ENCODE data around the gene MYO16.

MYO16 gene

DNA sequence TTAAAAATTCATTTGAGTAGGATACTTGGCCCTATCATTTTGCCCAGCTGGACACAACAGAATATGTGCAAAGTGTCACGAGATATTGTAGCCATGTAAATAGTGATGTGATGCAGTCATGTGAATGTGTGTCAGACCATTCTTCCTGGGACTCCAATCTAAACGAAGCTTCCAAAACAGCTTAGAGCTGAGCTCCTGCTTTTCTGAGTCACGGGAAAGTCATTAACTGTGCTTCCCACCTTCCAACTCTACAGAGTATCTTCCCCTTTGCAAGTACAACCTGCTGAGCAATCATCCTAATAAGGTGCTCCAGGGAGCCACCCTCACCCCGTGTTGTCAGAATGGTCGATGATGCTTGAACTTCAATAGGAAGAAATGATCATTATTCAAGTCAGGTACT is 294.7 kb downstream of the MYO16 start:
- H3K4me3 ChIP-seq (ENCODE audit: low read depth, low read length) = no peak overlapping the region
- no peak overlapping the region for H3K27ac ChIP-seq (ENCODE audit: extremely low read depth, low read depth, low read length)
- TF ChIP-seq, protein P1, sequence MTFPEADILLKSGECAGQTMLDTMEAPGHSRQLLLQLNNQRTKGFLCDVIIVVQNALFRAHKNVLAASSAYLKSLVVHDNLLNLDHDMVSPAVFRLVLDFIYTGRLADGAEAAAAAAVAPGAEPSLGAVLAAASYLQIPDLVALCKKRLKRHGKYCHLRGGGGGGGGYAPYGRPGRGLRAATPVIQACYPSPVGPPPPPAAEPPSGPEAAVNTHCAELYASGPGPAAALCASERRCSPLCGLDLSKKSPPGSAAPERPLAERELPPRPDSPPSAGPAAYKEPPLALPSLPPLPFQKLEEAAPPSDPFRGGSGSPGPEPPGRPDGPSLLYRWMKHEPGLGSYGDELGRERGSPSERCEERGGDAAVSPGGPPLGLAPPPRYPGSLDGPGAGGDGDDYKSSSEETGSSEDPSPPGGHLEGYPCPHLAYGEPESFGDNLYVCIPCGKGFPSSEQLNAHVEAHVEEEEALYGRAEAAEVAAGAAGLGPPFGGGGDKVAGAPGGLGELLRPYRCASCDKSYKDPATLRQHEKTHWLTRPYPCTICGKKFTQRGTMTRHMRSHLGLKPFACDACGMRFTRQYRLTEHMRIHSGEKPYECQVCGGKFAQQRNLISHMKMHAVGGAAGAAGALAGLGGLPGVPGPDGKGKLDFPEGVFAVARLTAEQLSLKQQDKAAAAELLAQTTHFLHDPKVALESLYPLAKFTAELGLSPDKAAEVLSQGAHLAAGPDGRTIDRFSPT (tag by site-specific recombination; IDR thresholded peaks at IDR 0.05) = peak; percentile 23; the same call in 1 of the 2 replicates
- no peak for TF ChIP-seq ZNF561 (tag by site-specific recombination; IDR thresholded peaks at IDR 0.05; ENCODE audit: borderline replicate concordance)
- H3K36me3 ChIP-seq (ENCODE audit: control insufficient read depth in 2 of 2, insufficient read depth in 1 of 2, low read length in 2 of 2) = no peaks in the 10 kb centered on the region
- ChIA-PET CTCF (interaction anchor here (0.6 kb wide), 1 partner anchor 9 kb away, joined by 3 read pairs; no protein-coding TSS in a partner anchor), POLR2A (no interaction called here)
- H3K4me1 ChIP-seq (ENCODE audit: control insufficient read depth, insufficient read depth, low read length) = no peaks in the 10 kb centered on the region
- no peaks in the 10 kb centered on the region for H3K9me3 ChIP-seq (ENCODE audit: control insufficient read depth, insufficient read depth, low read depth, low read length)

DNA sequence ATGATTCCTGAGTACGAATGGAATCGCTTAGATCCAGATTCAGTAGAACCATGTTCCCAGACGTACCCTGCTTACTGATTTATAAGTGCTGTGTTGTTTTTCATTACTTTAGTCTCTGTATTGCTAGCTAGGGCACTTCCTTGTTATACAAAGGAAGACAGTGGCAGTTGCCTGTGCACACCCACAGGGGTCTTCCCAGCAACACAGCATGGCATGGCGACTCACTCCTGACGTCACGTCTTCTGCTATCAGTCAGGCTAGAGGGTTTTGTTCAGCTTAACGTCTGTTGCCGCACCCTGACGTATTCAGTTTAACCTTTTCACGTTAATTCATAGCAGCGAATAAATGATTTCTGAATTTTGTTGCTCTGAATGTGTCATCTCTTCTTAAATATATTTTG is 295.1 kb downstream of the MYO16 start:
- Histone ChIP-seq H3K36me3 (ENCODE audit: control insufficient read depth in 2 of 2, insufficient read depth in 1 of 2, low read length in 2 of 2) (no peaks in the 10 kb centered on the region), H3K4me1 (ENCODE audit: control insufficient read depth, insufficient read depth, low read length) (no peaks in the 10 kb centered on the region), H3K9me3 (ENCODE audit: control insufficient read depth, insufficient read depth, low read depth, low read length) (no peaks in the 10 kb centered on the region), H3K27ac (ENCODE audit: extremely low read depth, low read depth, low read length) (no peak overlapping the region), H3K4me3 (ENCODE audit: low read depth, low read length) (no peak overlapping the region)
- ChIA-PET CTCF (interaction anchor here (0.6 kb wide), 1 partner anchor 9 kb away, joined by 3 read pairs; no protein-coding TSS in a partner anchor), POLR2A (no interaction called here)
- TF ChIP-seq, protein P2, sequence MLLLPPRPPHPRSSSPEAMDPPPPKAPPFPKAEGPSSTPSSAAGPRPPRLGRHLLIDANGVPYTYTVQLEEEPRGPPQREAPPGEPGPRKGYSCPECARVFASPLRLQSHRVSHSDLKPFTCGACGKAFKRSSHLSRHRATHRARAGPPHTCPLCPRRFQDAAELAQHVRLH (tag by site-specific recombination; IDR thresholded peaks at IDR 0.05) = no peak
- TF ChIP-seq, protein P3, sequence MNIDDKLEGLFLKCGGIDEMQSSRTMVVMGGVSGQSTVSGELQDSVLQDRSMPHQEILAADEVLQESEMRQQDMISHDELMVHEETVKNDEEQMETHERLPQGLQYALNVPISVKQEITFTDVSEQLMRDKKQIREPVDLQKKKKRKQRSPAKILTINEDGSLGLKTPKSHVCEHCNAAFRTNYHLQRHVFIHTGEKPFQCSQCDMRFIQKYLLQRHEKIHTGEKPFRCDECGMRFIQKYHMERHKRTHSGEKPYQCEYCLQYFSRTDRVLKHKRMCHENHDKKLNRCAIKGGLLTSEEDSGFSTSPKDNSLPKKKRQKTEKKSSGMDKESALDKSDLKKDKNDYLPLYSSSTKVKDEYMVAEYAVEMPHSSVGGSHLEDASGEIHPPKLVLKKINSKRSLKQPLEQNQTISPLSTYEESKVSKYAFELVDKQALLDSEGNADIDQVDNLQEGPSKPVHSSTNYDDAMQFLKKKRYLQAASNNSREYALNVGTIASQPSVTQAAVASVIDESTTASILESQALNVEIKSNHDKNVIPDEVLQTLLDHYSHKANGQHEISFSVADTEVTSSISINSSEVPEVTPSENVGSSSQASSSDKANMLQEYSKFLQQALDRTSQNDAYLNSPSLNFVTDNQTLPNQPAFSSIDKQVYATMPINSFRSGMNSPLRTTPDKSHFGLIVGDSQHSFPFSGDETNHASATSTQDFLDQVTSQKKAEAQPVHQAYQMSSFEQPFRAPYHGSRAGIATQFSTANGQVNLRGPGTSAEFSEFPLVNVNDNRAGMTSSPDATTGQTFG (tag by site-specific recombination; IDR thresholded peaks at IDR 0.05; ENCODE audit: borderline replicate concordance) = no peak
- TF ChIP-seq ZEB2 (tag by site-specific recombination; IDR thresholded peaks at IDR 0.05) = no peak
- no peak for TF ChIP-seq ZNF660 (tag by site-specific recombination; IDR thresholded peaks at IDR 0.05)
- TF ChIP-seq ZNF184 (tag by site-specific recombination; IDR thresholded peaks at IDR 0.05) = no peak
- TF ChIP-seq EGR2 (tag by site-specific recombination; IDR thresholded peaks at IDR 0.05; ENCODE audit: low read depth) = no peak
- TF ChIP-seq, protein P4, sequence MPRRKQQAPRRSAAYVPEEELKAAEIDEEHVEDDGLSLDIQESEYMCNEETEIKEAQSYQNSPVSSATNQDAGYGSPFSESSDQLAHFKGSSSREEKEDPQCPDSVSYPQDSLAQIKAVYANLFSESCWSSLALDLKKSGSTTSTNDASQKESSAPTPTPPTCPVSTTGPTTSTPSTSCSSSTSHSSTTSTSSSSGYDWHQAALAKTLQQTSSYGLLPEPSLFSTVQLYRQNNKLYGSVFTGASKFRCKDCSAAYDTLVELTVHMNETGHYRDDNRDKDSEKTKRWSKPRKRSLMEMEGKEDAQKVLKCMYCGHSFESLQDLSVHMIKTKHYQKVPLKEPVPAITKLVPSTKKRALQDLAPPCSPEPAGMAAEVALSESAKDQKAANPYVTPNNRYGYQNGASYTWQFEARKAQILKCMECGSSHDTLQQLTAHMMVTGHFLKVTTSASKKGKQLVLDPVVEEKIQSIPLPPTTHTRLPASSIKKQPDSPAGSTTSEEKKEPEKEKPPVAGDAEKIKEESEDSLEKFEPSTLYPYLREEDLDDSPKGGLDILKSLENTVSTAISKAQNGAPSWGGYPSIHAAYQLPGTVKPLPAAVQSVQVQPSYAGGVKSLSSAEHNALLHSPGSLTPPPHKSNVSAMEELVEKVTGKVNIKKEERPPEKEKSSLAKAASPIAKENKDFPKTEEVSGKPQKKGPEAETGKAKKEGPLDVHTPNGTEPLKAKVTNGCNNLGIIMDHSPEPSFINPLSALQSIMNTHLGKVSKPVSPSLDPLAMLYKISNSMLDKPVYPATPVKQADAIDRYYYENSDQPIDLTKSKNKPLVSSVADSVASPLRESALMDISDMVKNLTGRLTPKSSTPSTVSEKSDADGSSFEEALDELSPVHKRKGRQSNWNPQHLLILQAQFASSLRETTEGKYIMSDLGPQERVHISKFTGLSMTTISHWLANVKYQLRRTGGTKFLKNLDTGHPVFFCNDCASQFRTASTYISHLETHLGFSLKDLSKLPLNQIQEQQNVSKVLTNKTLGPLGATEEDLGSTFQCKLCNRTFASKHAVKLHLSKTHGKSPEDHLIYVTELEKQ (tag by site-specific recombination; IDR thresholded peaks at IDR 0.05; ENCODE audit: borderline replicate concordance) = no peak
- TF ChIP-seq OVOL3 (tag by site-specific recombination; IDR thresholded peaks at IDR 0.05) = no peak
- no peak for TF ChIP-seq ZNF302 (tag by site-specific recombination; IDR thresholded peaks at IDR 0.05; ENCODE audit: low read depth)
- no peak for TF ChIP-seq ZNF266 (tag by site-specific recombination; IDR thresholded peaks at IDR 0.05; ENCODE audit: low read depth)

DNA sequence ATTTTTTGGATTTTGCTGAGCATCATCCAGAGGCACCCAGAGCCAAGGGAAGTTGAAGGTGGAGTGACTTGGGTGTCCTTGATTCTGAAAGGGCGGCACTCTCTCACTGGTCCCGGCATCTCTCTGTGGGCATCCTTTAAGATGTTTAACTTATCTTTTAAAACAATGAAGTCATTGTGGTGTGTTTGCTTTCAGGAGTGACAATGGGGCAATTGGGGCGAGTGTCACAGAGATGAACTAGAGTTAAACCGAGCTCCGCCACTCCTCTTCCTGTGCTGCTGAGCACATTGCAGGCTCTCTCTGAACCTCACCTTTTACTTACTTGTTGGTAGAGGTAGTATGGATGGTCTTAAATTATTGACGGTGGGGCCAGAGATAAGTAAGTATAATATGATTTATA is 295.7 kb downstream of the MYO16 start:
- no peaks in the 10 kb centered on the region for H3K4me1 ChIP-seq (ENCODE audit: control insufficient read depth, insufficient read depth, low read length)
- H3K4me3 ChIP-seq (ENCODE audit: low read depth, low read length) = no peak overlapping the region
- no peaks in the 10 kb centered on the region for H3K36me3 ChIP-seq (ENCODE audit: control insufficient read depth in 2 of 2, insufficient read depth in 1 of 2, low read length in 2 of 2)
- no peak overlapping the region for H3K27ac ChIP-seq (ENCODE audit: extremely low read depth, low read depth, low read length)
- H3K9me3 ChIP-seq (ENCODE audit: control insufficient read depth, insufficient read depth, low read depth, low read length) = no peaks in the 10 kb centered on the region
- POLR2A ChIA-PET = no interaction called here
- CTCF ChIA-PET = no interaction called here
- TF ChIP-seq ZNF138 (tag by site-specific recombination; IDR thresholded peaks at IDR 0.05; ENCODE audit: borderline replicate concordance) (no peak), ZNF837 (tag by site-specific recombination; IDR thresholded peaks at IDR 0.05) (no peak)
- TF ChIP-seq, protein P5, sequence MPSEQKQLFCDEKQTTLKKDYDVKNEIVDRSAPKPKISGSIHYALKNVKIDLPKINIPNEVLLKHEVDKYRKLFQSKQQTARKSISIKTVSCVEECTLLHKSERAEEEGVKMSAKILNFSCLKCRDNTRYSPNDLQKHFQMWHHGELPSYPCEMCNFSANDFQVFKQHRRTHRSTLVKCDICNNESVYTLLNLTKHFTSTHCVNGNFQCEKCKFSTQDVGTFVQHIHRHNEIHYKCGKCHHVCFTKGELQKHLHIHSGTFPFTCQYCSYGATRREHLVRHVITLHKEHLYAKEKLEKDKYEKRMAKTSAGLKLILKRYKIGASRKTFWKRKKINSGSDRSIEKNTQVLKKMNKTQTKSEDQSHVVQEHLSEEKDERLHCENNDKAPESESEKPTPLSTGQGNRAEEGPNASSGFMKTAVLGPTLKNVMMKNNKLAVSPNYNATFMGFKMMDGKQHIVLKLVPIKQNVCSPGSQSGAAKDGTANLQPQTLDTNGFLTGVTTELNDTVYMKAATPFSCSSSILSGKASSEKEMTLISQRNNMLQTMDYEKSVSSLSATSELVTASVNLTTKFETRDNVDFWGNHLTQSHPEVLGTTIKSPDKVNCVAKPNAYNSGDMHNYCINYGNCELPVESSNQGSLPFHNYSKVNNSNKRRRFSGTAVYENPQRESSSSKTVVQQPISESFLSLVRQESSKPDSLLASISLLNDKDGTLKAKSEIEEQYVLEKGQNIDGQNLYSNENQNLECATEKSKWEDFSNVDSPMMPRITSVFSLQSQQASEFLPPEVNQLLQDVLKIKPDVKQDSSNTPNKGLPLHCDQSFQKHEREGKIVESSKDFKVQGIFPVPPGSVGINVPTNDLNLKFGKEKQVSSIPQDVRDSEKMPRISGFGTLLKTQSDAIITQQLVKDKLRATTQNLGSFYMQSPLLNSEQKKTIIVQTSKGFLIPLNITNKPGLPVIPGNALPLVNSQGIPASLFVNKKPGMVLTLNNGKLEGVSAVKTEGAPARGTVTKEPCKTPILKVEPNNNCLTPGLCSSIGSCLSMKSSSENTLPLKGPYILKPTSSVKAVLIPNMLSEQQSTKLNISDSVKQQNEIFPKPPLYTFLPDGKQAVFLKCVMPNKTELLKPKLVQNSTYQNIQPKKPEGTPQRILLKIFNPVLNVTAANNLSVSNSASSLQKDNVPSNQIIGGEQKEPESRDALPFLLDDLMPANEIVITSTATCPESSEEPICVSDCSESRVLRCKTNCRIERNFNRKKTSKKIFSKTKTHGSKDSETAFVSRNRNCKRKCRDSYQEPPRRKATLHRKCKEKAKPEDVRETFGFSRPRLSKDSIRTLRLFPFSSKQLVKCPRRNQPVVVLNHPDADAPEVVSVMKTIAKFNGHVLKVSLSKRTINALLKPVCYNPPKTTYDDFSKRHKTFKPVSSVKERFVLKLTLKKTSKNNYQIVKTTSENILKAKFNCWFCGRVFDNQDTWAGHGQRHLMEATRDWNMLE (tag by site-specific recombination; conservative IDR thresholded peaks at IDR 0.05; ENCODE audit: low read depth) = no peak

Data from HEK293 (cell line).